ENCODE measurements around the gene RPL14. TPM values are rescaled to one million over a fixed set of nuclear protein-coding genes. Genes with fewer than 3 reads are reported as not detected.

RPL14 gene
- total and polyA plus RNA-seq, 2 of the 13 experiments (the other 11 are each of a cell fraction or from before 2014, with no cell fraction given), result 502 to 1,291 TPM

DNA sequence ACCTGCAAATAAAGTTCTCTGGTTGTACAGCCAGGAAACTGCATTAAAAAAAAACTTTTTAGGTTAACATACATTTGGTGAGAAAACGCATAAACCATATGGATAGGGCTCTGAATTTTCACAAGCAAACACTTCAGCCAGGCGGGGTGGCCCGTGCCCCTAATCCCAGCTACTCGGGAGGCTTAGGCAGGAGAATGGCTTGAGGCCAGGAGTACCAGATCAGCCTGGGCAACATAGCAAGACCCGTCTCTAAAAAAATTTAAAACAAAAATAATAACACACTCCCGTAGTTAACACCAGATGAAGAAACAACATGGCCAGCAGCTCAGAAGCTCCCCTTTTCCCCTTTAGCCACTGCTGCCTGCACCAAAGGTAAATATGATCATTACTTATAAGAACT is 3.2 kb upstream of the RPL14 start:
- Histone ChIP-seq H3K27me3 (ENCODE audit: control insufficient read depth in 1 of 2, insufficient read depth in 2 of 2, low read length in 2 of 2) (no peaks in the 10 kb centered on the region; a peak in 1 of 5 replicates), H3K9ac (ENCODE audit: insufficient read depth, low read depth, low read length) (peak overlapping the region; percentile 66), H3K4me1 (ENCODE audit: insufficient read depth, low read length) (peaks cover 50% of the 10 kb centered on the region), H3K9me3 (ENCODE audit: low read length) (no peaks in the 10 kb centered on the region), H2AFZ (ENCODE audit: low read length) (no peak overlapping the region), H4K20me1 (ENCODE audit: insufficient read depth, low read length) (peaks cover 7% of the 10 kb centered on the region; the same call in 1 of the 2 replicates), H3K36me3 (replicated peaks in 1 of 2; ENCODE audit: control insufficient read depth in 1 of 2, insufficient read depth in 2 of 2, low read length in 2 of 2) (peaks cover 0 to 5% of the 10 kb centered on the region in 2 experiments; a peak in 2 of 5 replicates), H3K4me2 (ENCODE audit: low read depth, low read length) (peak overlapping the region; percentile 88), H3K79me2 (ENCODE audit: insufficient read depth, low read length) (peaks cover 21% of the 10 kb centered on the region), H3K4me3 (replicated peaks in 1 of 3; ENCODE audit: insufficient read depth in 1 of 3, low read depth in 2 of 3, low read length in 3 of 3) (peak overlapping the region; percentile 51 to 79 (median 56)), H3K27ac (ENCODE audit: extremely low read length, insufficient read depth, low read length) (peak overlapping the region; percentile 70)
- POLR2A ChIA-PET, result interaction anchor here (1.1 to 2.6 kb wide), 7 partner anchors 8 to 125 kb away, joined by 3 to 20 read pairs (median 5); partner anchors contain the start of genes ZNF619, ZNF620 and ZNF621
- DNase-seq (ENCODE audit: low spot score), result no peak
- intact Hi-C loops (cut with micrococcal nuclease; ENCODE audit: unreplicated experiment) (loop anchor here (1.0 to 10.0 kb wide), 3 partner anchors 125 to 651 kb away; no protein-coding TSS in a partner anchor), in situ Hi-C loops (cut with HindIII; ENCODE audit: extremely low pct_ligation_motif_present, low pct_unique_long_range_greater_than_20kb) (loop anchor here (10.0 kb wide), 1 partner anchor 139 kb away; no protein-coding TSS in a partner anchor)
- CTCF ChIA-PET (ENCODE audit: low intra/inter-chr PET ratio, low total read pairs), result no interaction called here
- FAIRE-seq, result no peak
- 2% methylated on average over 6 of the region's 6 CpGs for WGBS (ENCODE audit: low lambda C conversion rate)
- TF ChIP-seq ZNF121 (CRISPR knock-in tag; IDR thresholded peaks at IDR 0.05) (peak; percentile 95), ATF1 (CRISPR knock-in tag; IDR thresholded peaks at IDR 0.05) (no peak)
- ATAC-seq, result no peak
- BruUV-seq (replicated peaks), result no TSS peak

DNA sequence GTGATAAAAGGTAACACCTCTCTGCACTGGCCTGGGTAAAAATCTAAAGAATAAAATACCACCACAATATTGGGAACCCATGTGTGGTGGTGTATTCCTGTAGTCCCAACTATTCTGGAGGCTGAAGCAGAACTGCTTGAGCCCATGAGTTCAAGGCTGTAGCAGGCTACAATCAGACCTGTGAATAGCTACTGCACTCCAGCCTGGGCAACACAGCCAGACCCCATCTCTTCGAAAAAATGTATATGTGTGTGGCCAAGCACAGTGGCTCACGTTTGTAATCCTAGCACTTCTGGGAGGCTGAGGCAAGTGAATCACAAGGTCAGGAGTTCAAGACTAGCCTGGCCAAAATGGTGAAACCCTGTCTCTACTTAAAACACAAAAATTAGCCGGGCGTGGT is 1.8 kb upstream of the RPL14 start:
- no peak for DNase-seq (ENCODE audit: low spot score)
- POLR2A ChIA-PET, result no interaction called here
- Histone ChIP-seq H3K36me3 (replicated peaks in 1 of 2; ENCODE audit: control insufficient read depth in 1 of 2, insufficient read depth in 2 of 2, low read length in 2 of 2) (peaks cover 2 to 10% of the 10 kb centered on the region in 2 experiments; a peak in 4 of 5 replicates), H3K79me2 (ENCODE audit: insufficient read depth, low read length) (peaks cover 32% of the 10 kb centered on the region), H3K27me3 (ENCODE audit: control insufficient read depth in 1 of 2, insufficient read depth in 2 of 2, low read length in 2 of 2) (no peaks in the 10 kb centered on the region; a peak in 1 of 5 replicates), H2AFZ (ENCODE audit: low read length) (no peak overlapping the region), H3K9me3 (ENCODE audit: low read length) (no peaks in the 10 kb centered on the region), H3K27ac (ENCODE audit: extremely low read length, insufficient read depth, low read length) (no peak overlapping the region), H3K4me1 (ENCODE audit: insufficient read depth, low read length) (peaks cover 64% of the 10 kb centered on the region), H3K4me3 (replicated peaks in 1 of 3; ENCODE audit: insufficient read depth in 1 of 3, low read depth in 2 of 3, low read length in 3 of 3) (no peak overlapping the region), H4K20me1 (ENCODE audit: insufficient read depth, low read length) (peaks cover 19% of the 10 kb centered on the region), H3K4me2 (ENCODE audit: low read depth, low read length) (no peak overlapping the region), H3K9ac (ENCODE audit: insufficient read depth, low read depth, low read length) (no peak overlapping the region)
- BruUV-seq (replicated peaks), result no TSS peak
- CTCF ChIA-PET (ENCODE audit: low intra/inter-chr PET ratio, low total read pairs), result no interaction called here
- no peak for FAIRE-seq
- 80% methylated on average over 4 of the region's 4 CpGs for WGBS (ENCODE audit: low lambda C conversion rate)
- no peak for ATAC-seq
- in situ Hi-C loops (cut with HindIII; ENCODE audit: extremely low pct_ligation_motif_present, low pct_unique_long_range_greater_than_20kb), result loop anchor here (10.0 kb wide), 1 partner anchor 141 kb away; no protein-coding TSS in a partner anchor
- intact Hi-C loops (cut with micrococcal nuclease; ENCODE audit: unreplicated experiment), result loop anchor here (5.0 to 10.0 kb wide), 2 partner anchors 52 to 649 kb away; partner anchors contain the start of gene ZNF620
- TF ChIP-seq SRSF9 (IDR thresholded peaks at IDR 0.05; ENCODE audit: borderline replicate concordance, insufficient read depth, low read depth, low read length, poor library complexity, severe bottlenecking), result no peak
- TF ChIP-seq POLR2AphosphoS5 (IDR thresholded peaks at IDR 0.05; ENCODE audit: low read depth, low read length), result no peak
- TF ChIP-seq ZNF138 (CRISPR knock-in tag; IDR thresholded peaks at IDR 0.05; ENCODE audit: low read depth), result no peak
- TF ChIP-seq ZNF121 (CRISPR knock-in tag; IDR thresholded peaks at IDR 0.05), result peak; percentile 86
